Ishikawa (cell line): ENCODE results near the gene ITPA.

ENCODE experiments used
- CEBPB ChIP-seq: IDR thresholded peaks from 2 replicates; pipeline ENCODE4 v1.6.1; 2012
- CREB1 ChIP-seq: IDR thresholded peaks from 2 replicates; pipeline ENCODE4 v1.6.1; 2012; ENCODE audit warnings: low read depth
- EGR1 ChIP-seq: IDR thresholded peaks from 2 replicates; pipeline ENCODE4 v1.6.1; 2012
- EP300 ChIP-seq: IDR thresholded peaks from 2 replicates; pipeline ENCODE4 v1.6.1; 2012; ENCODE audit warnings: borderline replicate concordance
- FOXM1 ChIP-seq: IDR thresholded peaks from 2 replicates; pipeline ENCODE4 v1.6.1; 2012; ENCODE audit warnings: low read depth, borderline replicate concordance
- NFIC ChIP-seq: IDR thresholded peaks from 2 replicates; pipeline ENCODE4 v1.6.1; 2012
- RAD21 ChIP-seq: IDR thresholded peaks from 2 replicates; pipeline ENCODE4 v1.6.1; 2012; ENCODE audit warnings: low read depth
- TAF1 ChIP-seq: IDR thresholded peaks from 2 replicates; pipeline ENCODE4 v1.6.1; 2012; ENCODE audit warnings: low read depth, mild to moderate bottlenecking
- YY1 ChIP-seq: IDR thresholded peaks from 2 replicates; pipeline ENCODE4 v1.6.1; 2012; ENCODE audit warnings: low read depth
- ZBTB7A ChIP-seq: IDR thresholded peaks from 2 replicates; pipeline ENCODE4 v1.6.1; 2012; ENCODE audit warnings: low read depth
- TF ChIP-seq, protein P1 (sequence below): IDR thresholded peaks from 2 replicates; pipeline ENCODE4 v1.6.1; 2012; ENCODE audit warnings: low read depth, mild to moderate bottlenecking
- TF ChIP-seq, protein P2 (sequence below): IDR thresholded peaks from 2 replicates; pipeline ENCODE4 v1.6.1; 2012
- TF ChIP-seq, protein P3 (sequence below): IDR thresholded peaks from 2 replicates; pipeline ENCODE4 v1.6.1; 2012

DNA sequence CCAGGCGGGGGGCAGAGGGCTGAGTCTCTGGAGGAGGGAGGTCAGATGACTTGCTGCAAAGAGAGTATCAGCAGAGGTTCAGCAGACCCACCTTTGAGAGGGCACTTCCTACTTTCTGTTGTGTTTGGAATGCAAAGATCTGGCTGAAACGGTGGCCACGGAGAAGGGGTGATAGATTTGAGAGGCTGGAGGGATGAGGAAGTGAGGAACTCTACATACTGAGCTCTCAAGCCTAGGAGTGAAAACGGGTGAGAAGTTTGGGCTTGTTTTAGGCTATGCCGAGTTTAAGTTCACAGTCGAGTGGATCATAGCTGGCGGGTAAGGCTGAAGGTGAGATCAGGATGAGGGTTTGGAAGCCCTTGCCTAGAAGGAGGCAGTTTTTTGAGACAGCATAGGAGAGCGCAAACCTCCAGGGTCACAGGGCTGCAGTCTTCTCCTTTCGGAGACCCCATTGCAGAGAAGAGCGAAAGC lies 477 bp upstream of the ITPA start:
- TF ChIP-seq RAD21 (no peak), CEBPB (no peak), TAF1 (no peak), CREB1 (no peak), YY1 (no peak), EP300 (no peak), NFIC (no peak), FOXM1 (no peak), EGR1 (no peak), ZBTB7A (no peak)
- TF ChIP-seq, protein P1, sequence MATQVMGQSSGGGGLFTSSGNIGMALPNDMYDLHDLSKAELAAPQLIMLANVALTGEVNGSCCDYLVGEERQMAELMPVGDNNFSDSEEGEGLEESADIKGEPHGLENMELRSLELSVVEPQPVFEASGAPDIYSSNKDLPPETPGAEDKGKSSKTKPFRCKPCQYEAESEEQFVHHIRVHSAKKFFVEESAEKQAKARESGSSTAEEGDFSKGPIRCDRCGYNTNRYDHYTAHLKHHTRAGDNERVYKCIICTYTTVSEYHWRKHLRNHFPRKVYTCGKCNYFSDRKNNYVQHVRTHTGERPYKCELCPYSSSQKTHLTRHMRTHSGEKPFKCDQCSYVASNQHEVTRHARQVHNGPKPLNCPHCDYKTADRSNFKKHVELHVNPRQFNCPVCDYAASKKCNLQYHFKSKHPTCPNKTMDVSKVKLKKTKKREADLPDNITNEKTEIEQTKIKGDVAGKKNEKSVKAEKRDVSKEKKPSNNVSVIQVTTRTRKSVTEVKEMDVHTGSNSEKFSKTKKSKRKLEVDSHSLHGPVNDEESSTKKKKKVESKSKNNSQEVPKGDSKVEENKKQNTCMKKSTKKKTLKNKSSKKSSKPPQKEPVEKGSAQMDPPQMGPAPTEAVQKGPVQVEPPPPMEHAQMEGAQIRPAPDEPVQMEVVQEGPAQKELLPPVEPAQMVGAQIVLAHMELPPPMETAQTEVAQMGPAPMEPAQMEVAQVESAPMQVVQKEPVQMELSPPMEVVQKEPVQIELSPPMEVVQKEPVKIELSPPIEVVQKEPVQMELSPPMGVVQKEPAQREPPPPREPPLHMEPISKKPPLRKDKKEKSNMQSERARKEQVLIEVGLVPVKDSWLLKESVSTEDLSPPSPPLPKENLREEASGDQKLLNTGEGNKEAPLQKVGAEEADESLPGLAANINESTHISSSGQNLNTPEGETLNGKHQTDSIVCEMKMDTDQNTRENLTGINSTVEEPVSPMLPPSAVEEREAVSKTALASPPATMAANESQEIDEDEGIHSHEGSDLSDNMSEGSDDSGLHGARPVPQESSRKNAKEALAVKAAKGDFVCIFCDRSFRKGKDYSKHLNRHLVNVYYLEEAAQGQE: no peak
- TF ChIP-seq, protein P2, sequence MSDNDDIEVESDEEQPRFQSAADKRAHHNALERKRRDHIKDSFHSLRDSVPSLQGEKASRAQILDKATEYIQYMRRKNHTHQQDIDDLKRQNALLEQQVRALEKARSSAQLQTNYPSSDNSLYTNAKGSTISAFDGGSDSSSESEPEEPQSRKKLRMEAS: no peak
- TF ChIP-seq, protein P3, sequence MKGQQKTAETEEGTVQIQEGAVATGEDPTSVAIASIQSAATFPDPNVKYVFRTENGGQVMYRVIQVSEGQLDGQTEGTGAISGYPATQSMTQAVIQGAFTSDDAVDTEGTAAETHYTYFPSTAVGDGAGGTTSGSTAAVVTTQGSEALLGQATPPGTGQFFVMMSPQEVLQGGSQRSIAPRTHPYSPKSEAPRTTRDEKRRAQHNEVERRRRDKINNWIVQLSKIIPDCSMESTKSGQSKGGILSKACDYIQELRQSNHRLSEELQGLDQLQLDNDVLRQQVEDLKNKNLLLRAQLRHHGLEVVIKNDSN: no peak
